Psoas muscle (tissue), 8 donors: Measurements from ENCODE around the gene LAMA5. TPM values are rescaled to one million over a fixed set of nuclear protein-coding genes. Genes with fewer than 3 reads are reported as not detected.
A peak's percentile ranks its signal among the peaks of the same experiment; 100 is the strongest.

Source experiments
- ATAC-seq, 4 donors: fragments of 200-7000 bp; cut with Tn5 transposase; one replicate each; pipeline ENCODE4 v1.9.1; 2020; ENCODE audit warnings: moderate library complexity in 3 of 4, mild to moderate bottlenecking in 2 of 4
- DNase-seq, 2 donors: peaks; one replicate each; pipeline ENCODE4 v3.0.0-alpha.2; 2020
- H3K27ac ChIP-seq: fragments of 200-600 bp; one replicate; pipeline ENCODE4 v1.8.0; 2022
- H3K27me3 ChIP-seq, 3 donors: fragments of 200-600 bp in 1 of 3; one replicate each; pipeline versions ENCODE4 v1.6.1 to v1.8.0; 2013 to 2022; ENCODE audit warnings: low read length in 2 of 3, mild to moderate bottlenecking in 2 of 3, moderate library complexity in 1 of 3; ENCODE audit not compliant: insufficient read depth in 3 of 3
- H3K36me3 ChIP-seq, 2 donors: fragments of 200-600 bp in 1 of 2; one replicate each; pipeline versions ENCODE4 v1.6.1 to v1.8.0; 2013 to 2022; ENCODE audit warnings: low read depth in 1 of 2, mild to moderate bottlenecking in 1 of 2, moderate library complexity in 1 of 2; ENCODE audit not compliant: insufficient read depth in 1 of 2
- H3K4me1 ChIP-seq: fragments of 200-600 bp; one replicate; pipeline ENCODE4 v1.8.0; 2022
- H3K4me3 ChIP-seq: fragments of 200-600 bp; one replicate; pipeline ENCODE4 v1.8.0; 2022; ENCODE audit warnings: mild to moderate bottlenecking
- H3K9me3 ChIP-seq: fragments of 200-600 bp; one replicate; pipeline ENCODE4 v1.8.0; 2022
- WGBS, 3 donors: extraction: QIAGEN DNeasy Blood & Tissue Kit; methylation state at CpG; one replicate each; pipeline versions ENCODE4 v1.1.6 to v1.1.7; 2013; 5-methylcytosine and 5-hydroxymethylcytosine counted together
- intact Hi-C, 2 donors: fragments of 100-400 bp; cut with DNase I; formaldehyde crosslinking; loops; one replicate each; pipeline versions ENCODE4 v1.11.0 to v1.14.2; 2022
- polyA plus RNA-seq, 3 donors: library from polyadenylated mRNA; stranded (reverse); fragments of 200-250 nt; gene quantifications; one replicate each; pipeline ENCODE4 v1.2.3, GENCODE V29; 2013
- total RNA-seq, 4 donors: library from RNA; stranded (reverse); fragmentation: NEBNext Ultra II Directional in 2 of 4; extraction: Animal tissue kit (Norgen Biotek cat#: 25700) in 2 of 4; gene quantifications; one replicate each; pipeline versions ENCODE4 v1.2.1 to v1.2.4, GENCODE V29; 2021 to 2023
- TF ChIP-seq, protein P1 (sequence below): fragments of 200-600 bp; IDR thresholded peaks from one replicate; pipeline ENCODE4 v1.8.0; 2022; ENCODE audit warnings: antibody characterized with exemption
- donor health status: healthy with polysubstance abuse.
- donor health status: DM: no; HTN: no; CAD: no; lungs with moderate emphysema.
- donor health status: Bipolar disorder and iron deficiency.
- donor health status: healthy.
- donor health status: DM: yes; HTN: yes; CAD: no.
- donor health status: DM: no; HTN: no; CAD: no.
- donor health status: DM: no; HTN: no; CAD: no.
- donor health status: DM: yes; HTN: yes; CAD: no.

The LAMA5 gene
- total and polyA plus RNA-seq, 7 donors: 14.4 to 74.6 (median 34.2) TPM

DNA sequence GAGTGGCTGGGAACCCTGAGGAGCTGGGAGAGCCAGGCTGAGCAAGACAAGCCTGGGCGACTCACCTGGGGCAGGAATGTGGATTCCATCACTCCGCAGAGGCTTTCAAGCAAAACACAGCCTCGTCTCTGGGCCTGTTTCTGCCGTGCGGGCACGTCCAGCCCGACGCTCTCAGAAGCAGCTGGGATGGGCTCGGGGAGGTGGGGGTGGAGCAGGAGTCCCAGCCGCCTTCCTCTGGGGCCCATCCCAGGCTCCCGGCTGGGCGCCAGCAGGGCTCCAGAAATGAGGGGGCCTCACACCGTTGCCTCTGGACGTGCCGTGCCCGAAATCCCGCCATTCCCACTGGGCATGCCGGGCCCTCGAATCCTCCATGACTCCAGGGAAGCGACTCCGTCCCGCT, 11.1 kb upstream of the LAMA5 start:
- intact Hi-C loops: loop anchor here in 1 of 2 donors (5.0 kb wide), 1 partner anchor 36 kb away; no protein-coding TSS in a partner anchor
- no peak overlapping the region for H3K4me3 ChIP-seq
- ATAC-seq (no peak), DNase-seq (no peak)
- H3K27ac ChIP-seq: no peak overlapping the region
- H3K36me3 ChIP-seq: no peaks in the 10 kb centered on the region
- 49 to 50% (median 49%) methylated on average over 18 to 22 of the region's 22 CpGs for WGBS, 3 donors
- no peaks in the 10 kb centered on the region for H3K9me3 ChIP-seq
- H3K4me1 ChIP-seq: peaks cover 21% of the 10 kb centered on the region
- TF ChIP-seq, protein P1, sequence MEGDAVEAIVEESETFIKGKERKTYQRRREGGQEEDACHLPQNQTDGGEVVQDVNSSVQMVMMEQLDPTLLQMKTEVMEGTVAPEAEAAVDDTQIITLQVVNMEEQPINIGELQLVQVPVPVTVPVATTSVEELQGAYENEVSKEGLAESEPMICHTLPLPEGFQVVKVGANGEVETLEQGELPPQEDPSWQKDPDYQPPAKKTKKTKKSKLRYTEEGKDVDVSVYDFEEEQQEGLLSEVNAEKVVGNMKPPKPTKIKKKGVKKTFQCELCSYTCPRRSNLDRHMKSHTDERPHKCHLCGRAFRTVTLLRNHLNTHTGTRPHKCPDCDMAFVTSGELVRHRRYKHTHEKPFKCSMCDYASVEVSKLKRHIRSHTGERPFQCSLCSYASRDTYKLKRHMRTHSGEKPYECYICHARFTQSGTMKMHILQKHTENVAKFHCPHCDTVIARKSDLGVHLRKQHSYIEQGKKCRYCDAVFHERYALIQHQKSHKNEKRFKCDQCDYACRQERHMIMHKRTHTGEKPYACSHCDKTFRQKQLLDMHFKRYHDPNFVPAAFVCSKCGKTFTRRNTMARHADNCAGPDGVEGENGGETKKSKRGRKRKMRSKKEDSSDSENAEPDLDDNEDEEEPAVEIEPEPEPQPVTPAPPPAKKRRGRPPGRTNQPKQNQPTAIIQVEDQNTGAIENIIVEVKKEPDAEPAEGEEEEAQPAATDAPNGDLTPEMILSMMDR: no peak
- H3K27me3 ChIP-seq: no peaks in the 10 kb centered on the region

DNA sequence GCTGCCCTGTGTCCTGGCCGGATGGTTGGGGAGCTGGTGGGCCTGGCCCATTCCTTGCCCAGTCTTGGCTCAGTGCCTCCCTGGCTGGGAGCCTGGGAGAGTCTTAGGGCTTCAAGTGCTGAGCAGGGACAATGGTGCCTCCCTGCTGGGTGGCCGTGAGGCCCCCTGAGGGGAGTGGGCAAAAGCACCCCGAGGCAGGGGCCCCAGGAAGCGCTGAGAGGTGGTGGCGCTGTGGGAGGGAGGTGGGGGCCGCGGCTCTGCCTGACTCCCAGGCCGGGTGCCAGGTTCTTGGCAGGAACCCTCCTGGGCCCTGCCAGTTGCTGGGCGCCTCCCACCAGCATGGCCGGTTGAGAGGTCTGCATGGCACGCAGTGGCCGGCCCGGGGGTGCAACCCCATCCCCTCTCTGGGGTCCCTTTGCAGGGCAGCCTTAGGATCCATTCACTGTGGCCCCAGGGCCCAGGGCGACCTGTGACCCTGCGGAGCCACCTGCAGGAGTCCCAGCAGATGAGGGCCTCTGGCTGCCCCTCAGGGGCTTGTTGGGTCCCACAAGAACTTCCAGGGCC, 10.6 kb upstream of the LAMA5 start:
- TF ChIP-seq, protein P1: no peak

GRCh38 chr20:62377064-62377461, 10.0 kb upstream of the LAMA5 start:
- intact Hi-C loops: loop anchor here in 1 of 2 donors (5.0 kb wide), 1 partner anchor 35 kb away; no protein-coding TSS in a partner anchor
- no peaks in the 10 kb centered on the region for H3K36me3 ChIP-seq
- 64 to 76% (median 65%) methylated on average over 17 of the region's 17 CpGs for WGBS, 3 donors

More for the DNA sequence above, 10.6 kb upstream of the LAMA5 start:
- no peak overlapping the region for H3K27ac ChIP-seq
- 36 to 47% (median 42%) methylated on average over 12 to 15 of the region's 15 CpGs for WGBS, 3 donors
- H3K9me3 ChIP-seq: no peaks in the 10 kb centered on the region
- no peak for DNase-seq
- H3K4me3 ChIP-seq: no peak overlapping the region
- no peaks in the 10 kb centered on the region for H3K36me3 ChIP-seq
- H3K27me3 ChIP-seq: no peaks in the 10 kb centered on the region
- ATAC-seq: no peak
- H3K4me1 ChIP-seq: peaks cover 21% of the 10 kb centered on the region
- intact Hi-C loops: loop anchor here in 1 of 2 donors (5.0 kb wide), 1 partner anchor 35 kb away; no protein-coding TSS in a partner anchor

GRCh38 chr20:62376112-62377063, 9.3 kb upstream of the LAMA5 start:
- no peaks in the 10 kb centered on the region for H3K27me3 ChIP-seq
- peak overlapping the region; percentile 8 for H3K4me3 ChIP-seq
- H3K4me1 ChIP-seq: peaks cover 17% of the 10 kb centered on the region
- TF ChIP-seq, protein P1: peak; percentile 62
- peak overlapping the region; percentile 52 for H3K27ac ChIP-seq
- H3K9me3 ChIP-seq: no peaks in the 10 kb centered on the region
- DNase-seq (peak in 1 of 2 donors; percentile 72), ATAC-seq (peak; percentile 80 to 91 (median 90))
- 38 to 58% (median 41%) methylated on average over 26 of the region's 26 CpGs for WGBS, 3 donors
- intact Hi-C loops: loop anchor here in 1 of 2 donors (5.0 kb wide), 1 partner anchor 34 kb away; no protein-coding TSS in a partner anchor
- H3K36me3 ChIP-seq: no peaks in the 10 kb centered on the region

More at GRCh38 chr20:62377064-62377461, 10.0 kb upstream of the LAMA5 start:
- Histone ChIP-seq H3K27ac (no peak overlapping the region), H3K4me1 (peaks cover 17% of the 10 kb centered on the region), H3K4me3 (no peak overlapping the region), H3K27me3 (no peaks in the 10 kb centered on the region), H3K9me3 (no peaks in the 10 kb centered on the region)
- peak in 1 of 4 donors; percentile 5 for ATAC-seq
- DNase-seq: no peak
- TF ChIP-seq, protein P1: no peak
